ENCODE measurements around the gene PATZ1.

The PATZ1 gene

DNA sequence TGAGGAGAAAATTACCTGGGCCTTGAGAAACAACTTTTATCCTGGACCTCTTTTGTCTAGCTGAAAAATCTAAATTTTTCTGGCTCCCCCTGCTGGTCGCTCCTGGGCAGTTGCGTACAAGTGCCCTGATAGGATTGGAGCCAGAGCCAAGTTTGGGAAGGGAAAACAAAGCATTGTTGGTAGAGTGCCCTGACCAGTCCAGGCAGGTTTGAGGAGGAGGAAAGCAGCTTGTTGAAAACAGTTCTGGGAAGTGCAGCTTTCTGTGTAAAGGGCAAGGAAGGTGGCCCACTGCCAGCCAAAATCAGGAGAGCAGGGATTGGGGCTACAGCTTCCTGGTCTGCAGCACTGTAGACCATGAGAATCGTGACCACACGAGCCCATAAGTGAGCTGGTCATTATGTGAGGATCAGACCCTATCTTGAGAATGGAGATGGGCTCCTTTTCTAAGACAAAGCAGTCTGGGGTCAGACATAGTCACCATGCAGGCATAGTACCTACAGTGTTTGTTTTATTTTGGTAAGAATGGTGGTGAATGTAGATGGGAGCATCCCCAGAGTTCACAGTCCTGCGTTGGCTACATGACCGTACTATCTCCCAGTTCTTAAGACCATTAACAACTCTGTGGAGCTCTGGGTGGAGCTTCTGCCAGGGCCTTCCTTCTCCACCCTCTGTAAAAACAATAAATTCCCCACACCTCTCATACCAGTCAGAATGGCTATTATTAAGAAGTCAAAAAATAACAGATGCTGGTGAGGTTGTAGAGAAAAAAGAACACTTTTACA is 32.6 kb downstream of the PATZ1 start:
- peak; percentile 39 for DNase-seq (ENCODE audit: low read depth)

- DNase-seq (ENCODE audit: low read depth), result no peak
These were observed 38.0 kb downstream of the PATZ1 start for GRCh38 chr22:31308181-31308580.

GRCh38 chr22:31305194-31305593 is 41.0 kb downstream of the PATZ1 start:
- no peak for DNase-seq (ENCODE audit: low read depth)

DNA sequence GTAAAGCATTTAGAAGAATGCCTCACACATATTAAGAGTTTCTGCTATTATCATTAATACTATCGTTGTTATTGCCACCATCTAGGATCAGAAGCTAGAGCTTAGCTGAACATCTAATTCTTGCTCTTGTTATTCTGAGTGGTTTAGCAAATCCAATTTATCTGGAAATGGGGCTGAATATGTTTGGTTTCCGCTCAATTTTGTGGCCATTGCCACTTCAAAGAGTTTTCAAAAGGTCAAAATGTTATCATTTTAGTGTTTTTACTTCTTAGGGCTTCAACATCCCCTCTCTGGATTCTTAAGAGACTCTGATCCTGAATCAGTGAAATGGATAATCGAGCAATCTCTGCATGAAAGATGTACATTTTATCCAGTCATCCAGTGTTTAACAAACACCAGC is 43.6 kb downstream of the PATZ1 start:
- DNase-seq (ENCODE audit: low read depth), result no peak

DNA sequence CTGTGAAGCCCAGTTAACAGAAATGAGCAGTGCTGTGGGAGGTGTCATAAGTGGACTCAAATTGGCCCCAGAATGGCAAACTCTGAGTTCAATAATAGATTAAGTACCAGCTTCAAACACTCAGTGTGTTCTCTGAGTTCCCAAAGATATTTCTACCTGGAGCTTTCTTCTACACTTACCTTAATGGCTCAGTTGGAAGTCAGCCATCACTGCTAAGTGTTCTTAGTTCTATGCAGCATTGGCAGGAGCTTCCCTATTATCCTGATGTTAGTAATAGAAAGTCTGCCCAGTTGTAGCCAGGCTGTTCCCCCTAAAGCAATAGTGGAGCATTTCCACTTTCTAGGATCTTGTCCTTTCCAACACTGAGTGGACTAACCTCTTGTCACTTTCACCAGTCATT is 44.1 kb downstream of the PATZ1 start:
- DNase-seq (ENCODE audit: low read depth), result no peak

- no peak for DNase-seq (ENCODE audit: low read depth)
These were observed 45.2 kb downstream of the PATZ1 start for GRCh38 chr22:31300896-31301295.

GRCh38 chr22:31295831-31296657 is 50.1 kb downstream of the PATZ1 start:
- DNase-seq (ENCODE audit: low read depth), result no peak

- DNase-seq (ENCODE audit: low read depth), result no peak
These were observed 50.8 kb downstream of the PATZ1 start for GRCh38 chr22:31295360-31295759.

DNA sequence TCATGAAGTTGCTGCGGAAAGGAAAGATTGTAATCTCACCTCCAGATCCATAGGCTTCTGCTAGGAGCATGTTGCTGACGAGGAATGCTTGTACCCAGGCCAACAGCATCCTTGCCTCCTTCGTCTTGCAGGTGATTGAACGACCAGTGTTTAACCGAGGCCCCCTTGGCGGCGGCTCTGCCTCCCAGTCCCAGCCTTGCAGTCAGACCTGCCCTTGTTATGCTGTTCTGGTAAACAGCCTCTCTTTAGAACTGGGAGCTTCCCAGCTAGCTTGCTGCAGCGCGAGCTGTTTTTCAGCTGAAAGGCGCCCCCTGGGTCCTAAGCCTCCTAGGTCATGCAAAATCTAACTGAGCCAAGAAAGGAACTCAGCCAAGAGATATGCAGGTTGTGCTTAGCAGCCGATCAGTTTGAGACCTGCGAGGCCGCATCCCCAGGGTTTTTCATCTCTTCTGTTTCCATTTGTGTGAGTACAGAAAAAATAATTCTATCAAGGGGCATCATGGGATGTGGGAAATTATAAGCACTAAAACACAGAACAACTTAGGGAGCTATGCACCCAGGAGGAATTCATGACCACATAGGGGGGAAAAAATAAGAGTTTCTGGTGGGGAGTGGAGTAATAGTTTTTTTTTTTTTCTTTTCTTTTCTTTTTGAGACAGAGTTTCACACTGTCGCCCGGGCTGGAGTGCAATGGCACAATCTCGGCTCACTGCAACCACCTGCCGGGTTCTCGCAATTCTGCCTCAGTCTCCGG is 53.7 kb downstream of the PATZ1 start, which contains the start of gene PIK3IP1:
Gene PIK3IP1, minus strand, starts transcription at position 253 of the 754 bp plus-strand sequence. Its CDS starts 144 bp downstream, at position 109.
- DNase-seq (ENCODE audit: low read depth), result peak; percentile 78

GRCh38 chr22:31291481-31292235 is 54.5 kb downstream of the PATZ1 start:
- no peak for DNase-seq (ENCODE audit: low read depth)

- DNase-seq (ENCODE audit: low read depth), result peak; percentile 91
These were observed 55.4 kb downstream of the PATZ1 start for GRCh38 chr22:31290494-31291471.

DNA sequence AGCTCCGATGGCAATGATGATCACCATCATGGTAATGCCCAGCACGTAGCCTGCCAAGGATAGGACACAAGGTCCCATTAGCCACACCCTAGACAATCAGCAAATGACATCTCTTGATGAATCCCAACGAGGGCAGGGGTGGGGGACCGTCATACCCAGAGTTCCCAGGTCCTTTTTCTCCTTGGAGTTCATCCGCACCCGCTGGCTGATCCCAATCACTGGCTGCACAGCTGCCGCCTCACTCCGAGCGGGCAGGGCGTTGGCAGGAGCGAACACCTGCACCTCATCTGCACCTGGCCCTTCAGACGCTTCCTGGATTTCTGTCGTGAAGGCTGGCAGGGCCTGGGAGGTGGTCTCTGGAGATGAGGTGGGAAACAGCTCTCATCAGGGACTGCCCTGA is 56.8 kb downstream of the PATZ1 start:
- no peak for DNase-seq (ENCODE audit: low read depth)

GRCh38 chr22:31288496-31289240 is 57.5 kb downstream of the PATZ1 start:
- no peak for DNase-seq (ENCODE audit: low read depth)

DNA sequence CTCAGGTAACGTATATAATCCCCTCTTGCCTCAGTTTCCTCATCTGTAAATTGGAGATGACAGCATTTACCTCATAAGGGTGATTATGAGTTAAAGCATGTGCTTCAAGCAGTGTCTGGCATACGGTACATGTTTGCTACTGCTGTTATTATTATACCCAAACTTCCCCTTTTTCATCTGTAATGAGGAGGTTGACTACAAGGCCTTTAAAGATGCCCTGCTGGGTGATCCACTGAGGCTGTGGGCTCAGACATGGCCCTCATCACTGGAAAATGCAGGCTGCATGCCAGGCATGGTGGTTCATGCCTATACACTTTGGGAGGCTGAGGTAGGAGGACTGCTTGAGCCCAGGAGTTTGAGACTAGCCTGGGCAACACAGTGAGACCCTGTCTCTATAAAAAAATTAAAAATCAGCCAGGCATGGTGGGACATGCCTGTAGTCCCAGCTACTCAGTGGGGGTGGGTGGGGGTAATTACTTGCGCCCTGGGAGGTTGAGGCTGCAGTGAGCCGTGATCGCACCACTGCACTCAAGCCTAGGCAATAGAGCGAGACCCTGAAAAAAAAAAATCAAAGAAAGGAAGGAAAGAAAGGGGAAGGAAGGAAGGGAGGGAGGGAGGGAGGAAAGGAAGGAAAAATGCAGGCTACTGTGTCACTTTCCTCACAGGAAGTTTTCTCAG is 58.2 kb downstream of the PATZ1 start:
- no peak for DNase-seq (ENCODE audit: low read depth)

GRCh38 chr22:31286360-31287255 is 59.5 kb downstream of the PATZ1 start:
- peak; percentile 61 for DNase-seq (ENCODE audit: low read depth)

- no peak for DNase-seq (ENCODE audit: low read depth)
These were observed 61.6 kb downstream of the PATZ1 start for GRCh38 chr22:31284281-31285155.
